Parietal lobe (tissue), 2 donors: ENCODE results near the gene ABCC5. TPM values are rescaled to one million over a fixed set of nuclear protein-coding genes. Genes with fewer than 3 reads are reported as not detected.

ENCODE experiments used
- small RNA-seq: library from RNA; depleted of rRNA; stranded (forward); fragments of <200 nt; gene quantifications from one replicate; pipeline ENCODE3, GENCODE V24; 2014; ENCODE audit warnings: low replicate concordance
- total RNA-seq: library from RNA; depleted of rRNA; stranded (reverse); fragments of >200 nt; gene quantifications from one replicate; pipeline ENCODE4 v1.2.3, GENCODE V29; 2014

Gene ABCC5
- 121 TPM for total RNA-seq

GRCh38 chr3:184017672-184018423, at the start of gene ABCC5:
Gene ABCC5 (minus strand): TSS chr3:184017884. CDS start chr3:184014392, 3,492 bp downstream.

DNA sequence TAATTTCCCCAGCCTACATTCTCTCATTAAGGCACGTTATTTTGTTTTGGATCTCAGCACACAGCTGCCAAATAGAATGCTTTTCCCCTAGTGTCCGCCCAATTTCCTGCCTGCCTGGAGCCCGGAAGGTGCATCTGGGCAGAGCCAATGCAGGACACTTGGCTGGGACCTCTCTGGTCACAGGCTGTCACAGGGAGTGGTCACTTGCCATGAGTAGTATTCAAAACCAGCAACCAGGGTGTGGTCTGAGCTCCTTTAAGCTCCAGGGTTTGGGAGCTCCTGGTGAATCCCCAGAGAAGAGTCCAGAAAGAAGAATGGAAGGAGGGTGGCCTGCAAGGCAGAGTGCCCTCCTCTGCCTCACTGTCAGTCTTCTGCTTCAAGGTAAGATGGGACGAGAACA, 35.1 kb upstream of the ABCC5 start, which contains the start of gene HTR3C:
Gene HTR3C (plus strand): TSS at position 281 of the 400 bp plus-strand sequence. CDS start 34 bp downstream, at position 315.

DNA sequence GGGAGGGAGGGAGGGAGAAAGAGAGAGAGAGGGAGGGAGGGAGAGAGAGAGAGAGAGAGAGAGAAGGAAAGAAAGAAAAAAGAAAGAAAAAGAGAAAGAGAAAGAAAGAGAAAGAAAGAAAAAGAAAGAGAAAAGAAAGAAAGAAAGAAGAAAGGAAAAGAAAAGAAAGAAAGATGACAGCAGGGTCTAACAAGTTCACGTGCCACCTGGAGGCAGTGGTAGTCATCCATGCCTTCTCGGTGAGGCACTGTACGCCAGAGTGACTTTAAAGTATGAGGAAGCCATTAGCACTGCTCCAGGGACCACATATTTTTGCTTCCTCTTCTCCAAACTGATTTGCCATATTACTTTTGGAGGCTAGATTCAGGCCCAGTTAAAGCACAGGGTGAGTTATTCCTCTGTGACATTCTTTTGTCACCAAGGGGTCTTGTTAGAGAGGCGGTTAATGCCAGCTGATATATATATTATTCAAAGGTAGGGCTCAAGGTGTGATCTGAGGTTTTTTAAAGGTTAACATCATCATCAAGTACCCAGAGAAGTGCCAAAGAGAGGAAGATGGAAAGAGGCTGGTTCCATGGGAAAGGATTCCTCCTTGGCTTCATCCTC, 13.6 kb upstream of the ABCC5 start, which contains the start of gene HTR3D:
Gene HTR3D (plus strand): TSS at position 556 of the 606 bp plus-strand sequence. CDS start 0 bp downstream, at position 556.

GRCh38 chr3:183884427-183885296, 133.0 kb downstream of the ABCC5 start, which contains the start of gene PARL:
Gene PARL (minus strand): TSS chr3:183884880. CDS start chr3:183884846, 34 bp downstream.

Small RNAs within 50 kb of the gene (small RNA-seq; reads per million reads assigned to genes)
- not detected for gene MIR4448

Other genes with a start within 250 kb of the ABCC5 start
- gene MAP6D1, start 192.3 kb downstream of the ABCC5 start, total RNA-seq, result 5.6 TPM
- 21.6 TPM for gene PARL, start 133.0 kb downstream of the ABCC5 start, total RNA-seq
- not detected for gene HTR3D, start 13.9 kb upstream of the ABCC5 start, total RNA-seq
- gene HTR3C, start 35.2 kb upstream of the ABCC5 start, total RNA-seq, result not detected
- not detected for gene HTR3E, start 79.2 kb upstream of the ABCC5 start, total RNA-seq
- gene EIF2B5, start 117.5 kb upstream of the ABCC5 start, total RNA-seq, result 61.7 TPM
- 51.6 TPM for gene DVL3, start 137.5 kb upstream of the ABCC5 start, total RNA-seq
- gene AP2M1, start 157.0 kb upstream of the ABCC5 start, total RNA-seq, result 295 TPM
- 79.2 TPM for gene ABCF3, start 168.3 kb upstream of the ABCC5 start, total RNA-seq
- gene VWA5B2, start 211.7 kb upstream of the ABCC5 start, total RNA-seq, result 0.63 TPM
- 15.7 TPM for gene ALG3, start 231.1 kb upstream of the ABCC5 start, total RNA-seq
- gene EEF1AKMT4, start 231.8 kb upstream of the ABCC5 start, total RNA-seq, result 0.63 TPM
- 3.4 TPM for gene CAMK2N2, start 243.7 kb upstream of the ABCC5 start, total RNA-seq